AG09319 (cell line): Measurements from ENCODE around the gene MIGA2.
A peak's percentile ranks its signal among the peaks of the same experiment; 100 is the strongest.

Experiments used
- DNase-seq: peaks from one replicate; pipeline ENCODE4 v3.0.0-alpha.2; 2010; ENCODE audit warnings: low read depth; ENCODE audit errors: extremely low read depth
- TF ChIP-seq, protein P1 (sequence below): IDR thresholded peaks from 2 replicates; pipeline ENCODE4 v1.5.1; 2011; ENCODE audit warnings: low read depth, mild to moderate bottlenecking, inconsistent platforms, low read length, moderate library complexity

The MIGA2 gene

GRCh38 chr9:129022037-129022436 lies 14.4 kb upstream of the MIGA2 start:
- no peak for DNase-seq

DNA sequence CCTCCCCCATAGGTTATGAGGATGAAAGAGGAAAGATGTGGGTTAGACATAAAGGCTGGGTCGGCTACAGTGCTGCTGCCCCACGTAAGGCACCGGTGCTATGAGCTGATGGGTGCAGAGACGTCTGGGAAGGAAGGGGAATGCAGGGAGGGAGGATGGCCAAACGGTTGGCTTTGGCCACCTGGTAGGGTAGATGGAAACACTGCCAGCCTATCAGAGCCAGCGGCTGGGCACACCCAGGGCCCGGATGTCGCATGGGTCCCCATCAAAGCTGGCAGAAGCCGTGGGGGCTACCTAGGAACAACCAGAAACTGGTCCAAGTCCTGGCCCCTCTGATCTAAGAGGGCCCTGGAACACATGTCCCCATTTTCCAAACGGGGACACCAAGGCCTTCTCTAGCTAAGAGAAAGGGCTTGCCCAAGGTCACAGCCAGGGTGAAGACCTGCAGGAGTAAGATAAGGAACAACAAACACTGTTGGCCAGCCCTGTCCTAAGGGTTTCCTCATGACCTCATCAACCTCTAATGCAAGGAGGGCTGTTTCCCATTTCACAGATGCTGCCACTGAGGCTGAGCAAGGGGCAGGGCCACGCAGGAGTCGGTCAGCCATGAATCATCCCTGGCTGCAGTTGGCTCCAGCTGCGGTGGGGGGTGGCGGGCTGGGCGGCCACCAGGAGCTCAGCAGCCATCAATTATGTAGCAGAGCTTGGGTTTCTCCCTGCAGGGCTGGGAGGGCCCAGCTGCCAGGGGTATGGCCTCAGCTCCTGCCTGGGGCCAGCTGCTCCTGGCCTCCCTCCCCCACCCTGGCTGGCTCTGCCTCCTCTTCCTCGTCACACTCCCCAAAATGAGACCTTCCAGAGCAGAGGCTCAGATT lies 13.2 kb upstream of the MIGA2 start:
- peak; percentile 90 for DNase-seq
- TF ChIP-seq, protein P1, sequence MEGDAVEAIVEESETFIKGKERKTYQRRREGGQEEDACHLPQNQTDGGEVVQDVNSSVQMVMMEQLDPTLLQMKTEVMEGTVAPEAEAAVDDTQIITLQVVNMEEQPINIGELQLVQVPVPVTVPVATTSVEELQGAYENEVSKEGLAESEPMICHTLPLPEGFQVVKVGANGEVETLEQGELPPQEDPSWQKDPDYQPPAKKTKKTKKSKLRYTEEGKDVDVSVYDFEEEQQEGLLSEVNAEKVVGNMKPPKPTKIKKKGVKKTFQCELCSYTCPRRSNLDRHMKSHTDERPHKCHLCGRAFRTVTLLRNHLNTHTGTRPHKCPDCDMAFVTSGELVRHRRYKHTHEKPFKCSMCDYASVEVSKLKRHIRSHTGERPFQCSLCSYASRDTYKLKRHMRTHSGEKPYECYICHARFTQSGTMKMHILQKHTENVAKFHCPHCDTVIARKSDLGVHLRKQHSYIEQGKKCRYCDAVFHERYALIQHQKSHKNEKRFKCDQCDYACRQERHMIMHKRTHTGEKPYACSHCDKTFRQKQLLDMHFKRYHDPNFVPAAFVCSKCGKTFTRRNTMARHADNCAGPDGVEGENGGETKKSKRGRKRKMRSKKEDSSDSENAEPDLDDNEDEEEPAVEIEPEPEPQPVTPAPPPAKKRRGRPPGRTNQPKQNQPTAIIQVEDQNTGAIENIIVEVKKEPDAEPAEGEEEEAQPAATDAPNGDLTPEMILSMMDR, result no peak

More at GRCh38 chr9:129022037-129022436, 14.4 kb upstream of the MIGA2 start:
- TF ChIP-seq, protein P1, result no peak

- no peak for DNase-seq
- TF ChIP-seq, protein P1, result no peak
These were observed 12.6 kb upstream of the MIGA2 start for GRCh38 chr9:129023908-129024233.

DNA sequence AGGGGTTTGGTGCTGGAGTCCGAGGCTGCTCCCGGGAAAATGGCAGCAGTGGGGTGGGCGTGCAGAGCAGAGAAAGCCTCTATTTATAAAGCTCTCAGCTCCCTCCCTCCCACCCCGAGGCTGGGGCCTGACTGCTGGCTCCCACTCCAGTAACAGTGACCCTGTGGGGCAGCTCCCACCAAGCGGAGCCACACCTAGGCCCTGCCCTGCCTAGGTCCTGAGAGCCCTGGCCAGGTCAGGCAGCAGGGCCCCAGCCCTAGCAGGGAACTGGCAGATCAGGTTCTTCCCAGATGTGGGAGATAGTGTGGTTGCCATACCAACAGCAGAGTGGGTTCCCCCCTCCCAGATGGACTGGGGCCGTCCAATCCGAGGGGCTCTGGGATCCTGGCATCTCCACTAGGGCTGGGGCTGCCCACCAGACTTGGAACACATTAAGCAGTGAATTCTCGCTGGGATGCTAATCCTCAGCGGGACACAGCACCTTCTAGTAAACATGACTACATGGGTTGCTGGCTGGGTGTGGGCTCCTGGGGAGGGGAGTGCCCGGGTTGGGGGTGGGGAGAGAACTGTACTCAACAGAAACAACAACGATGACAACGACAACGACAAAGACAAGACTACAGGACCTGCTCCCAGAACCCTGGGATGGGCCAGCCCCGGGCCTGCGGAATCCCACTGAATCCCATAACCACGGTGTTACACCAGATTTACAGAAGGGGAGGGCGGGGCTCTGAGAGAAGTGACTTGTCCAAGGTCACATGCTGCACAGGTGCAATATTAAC lies 9.8 kb upstream of the MIGA2 start:
- DNase-seq, result no peak
- TF ChIP-seq, protein P1, result no peak

- TF ChIP-seq, protein P1, result no peak
- DNase-seq, result no peak
These were observed 9.2 kb upstream of the MIGA2 start for GRCh38 chr9:129027224-129027684.

DNA sequence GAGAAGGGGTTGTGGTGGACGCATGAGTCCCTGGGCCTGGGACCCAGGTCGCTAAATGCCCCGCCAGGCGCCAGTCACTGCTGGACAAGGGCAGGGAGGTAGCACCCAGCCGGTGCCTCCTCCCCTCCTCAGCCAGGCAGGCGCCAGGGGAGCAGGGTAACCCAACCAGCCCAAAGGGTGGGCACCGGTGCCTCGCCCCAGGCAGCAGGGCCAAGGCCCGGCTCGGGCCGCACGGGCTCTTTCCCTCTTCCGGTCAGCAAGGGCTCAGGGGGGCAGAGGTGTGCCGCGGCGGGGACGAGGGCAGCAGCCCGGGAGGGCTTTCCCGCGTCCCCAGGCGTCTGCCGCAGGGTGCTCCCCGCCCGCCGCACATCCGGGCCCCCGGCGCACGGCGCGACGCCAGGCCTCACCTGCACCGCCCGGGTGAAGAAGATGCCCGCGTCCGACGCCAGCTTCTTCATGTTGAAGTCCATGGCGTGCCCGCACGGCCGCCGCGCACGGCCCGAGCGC lies 8.7 kb upstream of the MIGA2 start:
- TF ChIP-seq, protein P1, result no peak
- DNase-seq, result no peak
